HuH-7.5 (cell line): Measurements from ENCODE around the gene NCF4.

Experiments used
- DNase-seq: peaks from one replicate; pipeline ENCODE4 v3.0.0; 2011; ENCODE audit warnings: low spot score

Gene NCF4

GRCh38 chr22:36864454-36865215 is 3.8 kb downstream of the NCF4 start:
- DNase-seq = no peak

DNA sequence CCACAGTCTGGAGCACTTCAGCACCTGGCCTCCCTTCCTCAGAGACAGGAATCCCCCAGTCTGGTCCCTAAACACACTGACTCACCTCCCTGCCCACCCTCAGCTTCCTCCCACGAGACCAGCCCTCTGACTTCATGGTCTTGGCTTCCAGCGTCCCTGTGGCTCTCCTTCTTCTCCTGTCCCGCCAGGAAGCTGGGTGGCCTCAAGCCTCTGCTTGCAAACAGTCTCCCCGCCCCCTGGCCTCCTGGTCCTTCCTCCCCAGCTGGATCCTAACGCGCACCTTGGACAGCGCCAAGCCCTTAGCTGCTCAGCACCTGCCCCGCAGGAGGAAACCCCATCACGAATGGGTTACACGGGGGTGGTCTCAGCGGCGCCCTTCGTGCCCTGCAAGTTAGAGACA is 4.5 kb downstream of the NCF4 start:
- DNase-seq = no peak

DNA sequence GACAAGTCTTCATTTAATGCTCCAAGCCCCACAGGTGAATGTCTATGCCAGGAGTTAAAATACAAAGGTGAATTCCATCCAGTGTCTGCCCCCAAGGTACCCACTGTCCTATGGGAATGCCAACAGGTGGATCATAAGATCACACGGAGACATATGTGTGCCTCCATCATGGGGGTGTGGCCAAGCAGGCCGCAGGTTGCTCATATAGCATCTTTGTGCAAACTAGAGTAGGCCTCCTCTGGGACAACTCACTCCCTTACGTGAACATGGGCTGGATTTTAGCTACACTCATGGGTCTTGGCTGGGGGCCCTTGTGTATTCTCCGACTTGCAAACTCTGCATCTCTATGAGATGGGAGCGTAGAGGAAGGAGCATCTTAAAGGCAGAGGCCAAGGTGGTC is 6.9 kb downstream of the NCF4 start:
- no peak for DNase-seq

DNA sequence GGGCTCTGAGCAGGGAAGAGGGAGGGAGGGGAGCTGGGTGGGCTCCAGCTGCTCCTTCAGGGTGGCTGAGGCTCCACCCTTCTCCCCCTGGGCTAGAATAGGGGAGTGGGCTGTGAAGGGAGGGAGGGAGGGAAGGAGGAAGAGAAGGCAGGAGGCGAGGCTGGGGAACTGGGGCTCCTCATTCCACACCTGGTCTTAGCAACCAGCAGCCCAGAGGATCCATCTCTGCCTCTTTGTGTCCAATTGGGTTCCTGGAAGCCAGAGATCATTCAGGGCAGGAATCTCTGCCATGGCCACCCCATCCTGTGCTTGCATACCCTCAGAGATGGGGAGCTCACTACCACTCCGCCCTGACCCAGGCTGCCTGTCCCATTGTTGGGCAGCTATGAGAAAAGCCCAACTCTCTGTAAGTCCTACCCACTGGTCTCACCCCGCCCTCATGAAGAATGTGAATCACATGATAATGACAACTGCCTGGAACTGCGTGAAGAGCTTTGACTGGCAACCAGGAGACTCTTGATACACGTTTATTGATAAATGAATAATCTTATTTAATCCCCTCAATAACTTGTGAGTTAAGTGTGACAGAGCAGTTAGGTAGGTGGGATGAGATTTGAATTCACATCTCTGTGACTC is 7.9 kb downstream of the NCF4 start:
- DNase-seq = no peak

DNA sequence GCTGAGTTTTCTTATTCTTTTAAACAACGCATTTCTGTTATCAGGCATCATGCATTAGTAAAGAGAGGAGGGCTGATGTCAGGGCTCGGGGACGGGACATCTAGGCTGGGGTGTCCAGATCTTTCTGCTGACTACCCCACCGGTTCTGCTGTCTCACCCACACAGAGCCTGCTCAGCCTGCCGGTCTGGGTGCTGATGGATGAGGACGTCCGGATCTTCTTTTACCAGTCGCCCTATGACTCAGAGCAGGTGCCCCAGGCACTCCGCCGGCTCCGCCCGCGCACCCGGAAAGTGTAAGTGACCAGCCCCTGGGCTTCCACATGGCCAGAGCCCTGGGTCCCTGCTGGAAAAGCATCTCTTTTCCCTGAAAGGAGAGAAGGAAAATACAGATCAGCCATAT is 9.4 kb downstream of the NCF4 start:
- DNase-seq = no peak

GRCh38 chr22:36871669-36872081 is 10.9 kb downstream of the NCF4 start:
- no peak for DNase-seq

DNA sequence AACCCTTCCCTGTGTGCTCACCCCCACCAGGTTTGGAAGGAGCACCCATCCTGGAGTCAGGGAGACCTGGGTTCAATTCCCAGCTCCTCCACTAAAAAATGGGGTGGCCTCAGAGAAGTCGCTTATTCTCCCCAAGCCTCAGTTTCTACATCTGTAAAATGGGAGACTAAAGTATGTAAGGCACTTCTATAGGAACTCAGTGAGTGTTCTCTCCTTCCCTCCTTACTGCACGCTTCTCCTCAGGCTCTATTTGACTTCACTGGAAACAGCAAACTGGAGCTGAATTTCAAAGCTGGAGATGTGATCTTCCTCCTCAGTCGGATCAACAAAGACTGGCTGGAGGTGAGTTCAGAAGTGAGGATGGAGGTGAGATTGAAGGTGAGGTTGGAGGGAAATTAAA is 11.3 kb downstream of the NCF4 start:
- no peak for DNase-seq

GRCh38 chr22:36872866-36873498 is 12.2 kb downstream of the NCF4 start:
- DNase-seq = no peak

DNA sequence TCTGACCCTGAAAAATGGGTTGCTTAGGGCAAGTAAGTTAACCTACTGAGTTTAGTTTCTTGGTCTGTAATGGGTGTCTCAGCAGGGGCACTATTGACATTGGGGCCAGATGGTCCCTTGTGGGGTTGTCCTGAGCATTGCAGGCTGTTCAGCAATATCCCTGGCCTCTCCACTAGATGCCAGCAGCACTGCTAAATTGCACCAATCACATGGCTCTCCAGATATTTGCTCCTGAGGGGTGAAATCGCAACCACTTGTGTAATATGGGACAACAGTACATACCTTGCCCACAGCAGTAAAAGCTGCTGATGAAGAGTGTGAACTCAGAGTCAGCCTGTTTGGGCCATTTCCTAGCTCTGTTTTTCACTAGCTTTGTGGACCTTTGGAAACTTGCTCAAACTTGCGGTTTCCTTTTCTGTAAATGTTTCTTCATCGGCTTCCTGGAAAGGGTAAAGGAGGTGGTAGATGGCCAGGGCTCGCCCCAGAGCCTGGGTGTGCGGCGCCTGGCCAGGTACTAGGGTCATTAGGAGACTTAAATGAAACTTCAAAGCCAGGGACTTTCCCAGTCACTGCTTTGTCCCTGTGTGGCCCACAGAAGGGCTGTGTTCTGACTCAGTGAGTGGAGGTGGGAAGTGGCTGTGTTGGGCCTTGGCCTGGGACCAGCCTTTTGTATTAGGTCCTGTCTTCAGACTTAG is 13.0 kb downstream of the NCF4 start:
- peak; percentile 64 for DNase-seq

- no peak for DNase-seq
These were observed 13.5 kb downstream of the NCF4 start for GRCh38 chr22:36874309-36874696.

DNA sequence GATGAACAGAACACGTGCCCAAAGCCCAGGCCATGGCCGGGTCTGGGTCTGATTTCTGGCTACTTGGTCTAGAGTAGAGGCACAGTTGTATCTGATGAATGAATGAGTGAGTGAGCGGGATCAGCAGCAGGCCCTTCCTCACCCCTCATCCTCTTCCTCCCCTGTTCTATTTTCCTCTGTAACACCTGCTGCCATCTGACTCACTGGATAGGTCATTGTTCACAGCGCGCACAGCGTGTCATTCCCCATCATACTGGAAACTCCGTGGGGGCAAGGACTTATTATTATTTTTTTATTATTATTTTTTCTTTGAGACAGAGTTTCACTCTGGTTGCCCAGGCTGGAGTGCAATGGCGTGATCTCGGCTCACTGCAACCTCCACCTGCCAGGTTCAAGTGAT is 13.9 kb downstream of the NCF4 start:
- DNase-seq = no peak

DNA sequence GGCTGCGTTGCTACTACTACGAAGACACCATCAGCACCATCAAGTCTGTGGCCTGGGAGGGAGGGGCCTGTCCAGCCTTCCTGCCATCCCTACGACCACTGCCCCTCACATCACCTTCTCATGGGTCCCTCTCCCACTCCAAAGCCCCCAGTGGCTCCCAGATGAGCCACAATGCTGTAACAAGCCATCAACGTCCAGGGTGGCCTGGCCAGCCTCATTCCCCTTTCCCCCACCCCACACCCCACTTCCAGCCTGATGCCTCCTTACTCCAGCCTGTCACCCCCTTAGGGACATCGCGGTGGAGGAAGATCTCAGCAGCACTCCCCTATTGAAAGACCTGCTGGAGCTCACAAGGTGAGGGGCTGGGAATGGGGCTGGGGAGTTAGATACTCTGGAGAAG is 14.9 kb downstream of the NCF4 start:
- no peak for DNase-seq

GRCh38 chr22:36879775-36880174 is 19.0 kb downstream of the NCF4 start:
- DNase-seq = no peak

GRCh38 chr22:36881504-36882245 is 20.9 kb downstream of the NCF4 start:
- no peak for DNase-seq

- no peak for DNase-seq
These were observed 23.7 kb downstream of the NCF4 start for GRCh38 chr22:36884349-36885158.

- DNase-seq = no peak
These were observed 24.7 kb downstream of the NCF4 start for GRCh38 chr22:36885474-36885873.

DNA sequence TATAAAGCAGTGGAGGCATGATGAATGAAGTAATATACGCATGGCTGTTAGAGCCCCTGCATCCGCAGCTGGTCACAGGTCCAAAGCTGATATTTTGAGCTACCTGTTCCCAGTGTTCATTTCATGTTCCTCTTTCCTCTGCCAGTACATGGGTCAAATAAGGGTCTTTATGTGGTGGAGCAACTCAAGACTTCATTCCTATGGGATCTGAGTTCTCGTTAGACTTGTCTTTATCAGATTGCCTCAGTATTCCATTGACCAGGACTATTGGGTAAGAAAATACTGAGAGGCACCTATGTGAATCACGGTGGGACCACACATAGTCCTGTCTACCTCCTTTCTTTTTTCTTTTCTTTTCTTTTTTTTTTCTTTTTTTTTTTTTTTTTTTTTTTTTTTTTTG is 25.2 kb downstream of the NCF4 start:
- DNase-seq = no peak

DNA sequence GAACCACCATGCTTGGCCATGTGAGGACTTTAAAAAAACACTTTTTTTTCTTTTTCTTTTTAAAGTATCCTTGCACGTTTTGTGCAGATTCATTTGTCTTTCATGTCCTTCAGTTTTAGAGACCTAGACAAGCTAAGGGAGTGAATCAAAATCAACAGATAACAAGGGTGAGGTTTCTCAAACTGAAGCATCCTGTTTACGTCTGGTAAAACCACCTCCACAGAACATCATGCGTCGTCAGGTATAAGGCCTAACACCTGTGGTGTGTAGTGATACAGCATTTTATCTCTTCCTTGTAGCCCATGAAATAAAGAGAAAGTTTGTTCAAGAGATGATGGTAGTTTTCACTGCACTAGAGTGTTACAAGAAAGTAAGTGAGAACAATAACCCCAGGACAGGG is 26.4 kb downstream of the NCF4 start:
- no peak for DNase-seq

GRCh38 chr22:36891646-36892045 is 30.8 kb downstream of the NCF4 start:
- no peak for DNase-seq

DNA sequence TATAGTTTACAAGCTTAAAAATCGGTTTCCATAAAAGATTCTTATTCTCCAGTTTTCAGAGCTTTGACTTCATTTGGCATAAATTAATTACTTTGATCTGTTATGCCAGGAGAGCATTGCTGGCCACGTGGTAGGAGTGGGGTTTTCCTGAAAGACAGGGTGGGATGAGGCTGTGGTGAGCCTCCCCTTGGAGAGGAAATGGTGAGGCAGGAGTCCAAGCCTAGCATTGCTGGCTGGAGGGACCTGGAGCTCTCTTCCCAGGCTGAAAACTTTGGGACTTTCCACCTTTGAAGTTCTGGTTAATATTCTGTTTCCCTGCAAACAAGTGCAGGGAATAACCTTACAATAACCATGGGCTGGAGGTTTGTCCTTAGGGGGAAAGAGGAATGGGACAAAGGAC is 31.5 kb downstream of the NCF4 start:
- DNase-seq = no peak

- DNase-seq = no peak
These were observed 32.5 kb downstream of the NCF4 start for GRCh38 chr22:36893262-36893661.
